Measurements from ENCODE around the gene CAMK1D.

The CAMK1D gene

DNA sequence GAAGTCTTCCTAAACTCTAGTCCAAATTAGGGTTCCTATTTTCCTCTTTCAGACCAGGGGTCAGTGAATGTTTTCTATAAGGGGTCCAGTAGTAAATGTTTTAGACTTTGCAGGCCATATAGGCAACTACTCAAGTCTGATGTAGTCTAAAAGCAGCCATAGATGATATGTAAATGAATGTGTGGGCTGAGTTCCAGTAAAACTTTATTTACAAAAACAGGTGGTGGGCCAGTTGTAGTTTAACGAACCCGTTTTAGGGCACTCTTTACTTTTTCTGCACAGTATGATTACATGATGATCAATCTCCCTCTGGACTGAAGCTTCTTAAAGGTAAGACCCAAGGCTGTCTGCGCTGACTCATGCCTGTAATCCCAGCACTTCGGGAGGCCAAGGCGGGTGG lies 243.6 kb downstream of the CAMK1D start (continued):
- TF ChIP-seq ARNTL (CRISPR knock-in tag; IDR thresholded peaks at IDR 0.05; ENCODE audit: borderline replicate concordance, low read depth) (no peak), ZFP30 (CRISPR knock-in tag; IDR thresholded peaks at IDR 0.05) (no peak), OSR1 (CRISPR knock-in tag; IDR thresholded peaks at IDR 0.05) (no peak), RARB (CRISPR knock-in tag; IDR thresholded peaks at IDR 0.05) (no peak), PPARA (CRISPR knock-in tag; IDR thresholded peaks at IDR 0.05; ENCODE audit: borderline replicate concordance) (no peak), ZNF8 (CRISPR knock-in tag; IDR thresholded peaks at IDR 0.05) (no peak)

DNA sequence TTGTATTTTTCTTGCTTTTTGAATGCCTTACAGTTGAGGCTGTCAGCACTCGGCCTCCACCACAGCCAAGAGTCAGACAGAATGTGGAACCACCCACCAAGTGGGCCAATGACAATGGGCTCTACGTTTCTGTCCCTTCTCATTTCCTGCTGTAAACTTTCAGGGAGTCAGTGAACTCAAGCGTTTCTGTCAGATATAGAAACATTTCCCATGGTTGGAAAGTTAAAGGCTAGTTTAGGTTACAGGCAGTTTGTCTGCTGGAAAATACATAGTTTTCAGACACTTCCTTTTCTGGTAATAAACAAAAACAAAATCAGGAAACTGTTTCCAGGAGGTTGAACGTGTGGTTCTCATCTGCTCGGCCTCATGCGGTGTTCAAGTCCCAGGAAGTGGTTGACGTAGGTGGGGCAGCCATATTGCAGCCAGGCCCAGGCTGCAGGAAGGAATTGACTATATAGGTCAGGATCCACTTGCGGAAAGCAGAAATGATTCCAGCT lies 245.1 kb downstream of the CAMK1D start:
- no peak for ATAC-seq

DNA sequence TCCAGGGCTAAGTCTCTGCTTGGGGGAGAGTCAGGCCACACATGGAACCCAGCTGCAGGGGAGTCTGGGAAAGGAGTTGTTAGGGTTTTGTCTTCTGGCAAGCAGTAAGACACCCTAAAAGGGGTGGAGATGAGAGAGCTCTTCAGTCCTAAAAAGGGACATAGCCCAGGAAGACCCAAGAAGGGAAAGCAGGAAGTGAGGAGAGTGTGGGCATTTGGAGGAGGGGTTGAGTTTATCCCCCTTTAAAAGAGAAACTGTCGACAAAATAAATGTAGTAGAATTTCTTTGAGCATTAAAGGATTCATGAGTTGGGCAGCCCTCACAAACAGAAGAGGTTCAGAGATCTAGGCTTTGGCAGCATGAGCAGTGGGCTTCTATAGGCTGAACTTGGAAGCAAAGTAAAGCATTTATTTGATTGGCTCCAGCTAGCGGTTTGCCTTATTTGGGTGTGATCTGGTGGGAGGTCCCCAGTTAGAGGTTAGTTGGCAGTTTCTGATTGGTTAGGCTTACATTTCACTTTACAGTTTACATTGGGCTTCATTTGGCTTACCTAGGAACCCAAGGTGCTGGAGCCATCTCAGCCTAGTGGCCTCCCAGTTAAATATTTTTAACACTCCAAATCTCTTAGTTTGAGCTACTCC lies 246.7 kb downstream of the CAMK1D start:
- no peak for TF ChIP-seq ZFP30 (CRISPR knock-in tag; IDR thresholded peaks at IDR 0.05)
- TF ChIP-seq, protein P1, sequence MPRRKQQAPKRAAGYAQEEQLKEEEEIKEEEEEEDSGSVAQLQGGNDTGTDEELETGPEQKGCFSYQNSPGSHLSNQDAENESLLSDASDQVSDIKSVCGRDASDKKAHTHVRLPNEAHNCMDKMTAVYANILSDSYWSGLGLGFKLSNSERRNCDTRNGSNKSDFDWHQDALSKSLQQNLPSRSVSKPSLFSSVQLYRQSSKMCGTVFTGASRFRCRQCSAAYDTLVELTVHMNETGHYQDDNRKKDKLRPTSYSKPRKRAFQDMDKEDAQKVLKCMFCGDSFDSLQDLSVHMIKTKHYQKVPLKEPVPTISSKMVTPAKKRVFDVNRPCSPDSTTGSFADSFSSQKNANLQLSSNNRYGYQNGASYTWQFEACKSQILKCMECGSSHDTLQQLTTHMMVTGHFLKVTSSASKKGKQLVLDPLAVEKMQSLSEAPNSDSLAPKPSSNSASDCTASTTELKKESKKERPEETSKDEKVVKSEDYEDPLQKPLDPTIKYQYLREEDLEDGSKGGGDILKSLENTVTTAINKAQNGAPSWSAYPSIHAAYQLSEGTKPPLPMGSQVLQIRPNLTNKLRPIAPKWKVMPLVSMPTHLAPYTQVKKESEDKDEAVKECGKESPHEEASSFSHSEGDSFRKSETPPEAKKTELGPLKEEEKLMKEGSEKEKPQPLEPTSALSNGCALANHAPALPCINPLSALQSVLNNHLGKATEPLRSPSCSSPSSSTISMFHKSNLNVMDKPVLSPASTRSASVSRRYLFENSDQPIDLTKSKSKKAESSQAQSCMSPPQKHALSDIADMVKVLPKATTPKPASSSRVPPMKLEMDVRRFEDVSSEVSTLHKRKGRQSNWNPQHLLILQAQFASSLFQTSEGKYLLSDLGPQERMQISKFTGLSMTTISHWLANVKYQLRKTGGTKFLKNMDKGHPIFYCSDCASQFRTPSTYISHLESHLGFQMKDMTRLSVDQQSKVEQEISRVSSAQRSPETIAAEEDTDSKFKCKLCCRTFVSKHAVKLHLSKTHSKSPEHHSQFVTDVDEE (CRISPR knock-in tag; IDR thresholded peaks at IDR 0.05), result no peak
- TF ChIP-seq RARB (CRISPR knock-in tag; IDR thresholded peaks at IDR 0.05), result no peak
- TF ChIP-seq, protein P2, sequence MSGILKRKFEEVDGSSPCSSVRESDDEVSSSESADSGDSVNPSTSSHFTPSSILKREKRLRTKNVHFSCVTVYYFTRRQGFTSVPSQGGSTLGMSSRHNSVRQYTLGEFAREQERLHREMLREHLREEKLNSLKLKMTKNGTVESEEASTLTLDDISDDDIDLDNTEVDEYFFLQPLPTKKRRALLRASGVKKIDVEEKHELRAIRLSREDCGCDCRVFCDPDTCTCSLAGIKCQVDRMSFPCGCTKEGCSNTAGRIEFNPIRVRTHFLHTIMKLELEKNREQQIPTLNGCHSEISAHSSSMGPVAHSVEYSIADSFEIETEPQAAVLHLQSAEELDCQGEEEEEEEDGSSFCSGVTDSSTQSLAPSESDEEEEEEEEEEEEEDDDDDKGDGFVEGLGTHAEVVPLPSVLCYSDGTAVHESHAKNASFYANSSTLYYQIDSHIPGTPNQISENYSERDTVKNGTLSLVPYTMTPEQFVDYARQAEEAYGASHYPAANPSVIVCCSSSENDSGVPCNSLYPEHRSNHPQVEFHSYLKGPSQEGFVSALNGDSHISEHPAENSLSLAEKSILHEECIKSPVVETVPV (CRISPR knock-in tag; IDR thresholded peaks at IDR 0.05), result no peak
- no peak for TF ChIP-seq TCF4 (CRISPR knock-in tag; IDR thresholded peaks at IDR 0.05; ENCODE audit: borderline replicate concordance)
- TF ChIP-seq ZNF8 (CRISPR knock-in tag; IDR thresholded peaks at IDR 0.05), result no peak
- TF ChIP-seq ZFP3 (CRISPR knock-in tag; IDR thresholded peaks at IDR 0.05), result no peak
- no peak for TF ChIP-seq TOX (CRISPR knock-in tag; IDR thresholded peaks at IDR 0.05; ENCODE audit: borderline replicate concordance)
- TF ChIP-seq ISL1 (CRISPR knock-in tag; IDR thresholded peaks at IDR 0.05), result no peak
- no peak for TF ChIP-seq PPARA (CRISPR knock-in tag; IDR thresholded peaks at IDR 0.05; ENCODE audit: borderline replicate concordance)
- no peak for TF ChIP-seq ZNF70 (CRISPR knock-in tag; IDR thresholded peaks at IDR 0.05)
- TF ChIP-seq, protein P3, sequence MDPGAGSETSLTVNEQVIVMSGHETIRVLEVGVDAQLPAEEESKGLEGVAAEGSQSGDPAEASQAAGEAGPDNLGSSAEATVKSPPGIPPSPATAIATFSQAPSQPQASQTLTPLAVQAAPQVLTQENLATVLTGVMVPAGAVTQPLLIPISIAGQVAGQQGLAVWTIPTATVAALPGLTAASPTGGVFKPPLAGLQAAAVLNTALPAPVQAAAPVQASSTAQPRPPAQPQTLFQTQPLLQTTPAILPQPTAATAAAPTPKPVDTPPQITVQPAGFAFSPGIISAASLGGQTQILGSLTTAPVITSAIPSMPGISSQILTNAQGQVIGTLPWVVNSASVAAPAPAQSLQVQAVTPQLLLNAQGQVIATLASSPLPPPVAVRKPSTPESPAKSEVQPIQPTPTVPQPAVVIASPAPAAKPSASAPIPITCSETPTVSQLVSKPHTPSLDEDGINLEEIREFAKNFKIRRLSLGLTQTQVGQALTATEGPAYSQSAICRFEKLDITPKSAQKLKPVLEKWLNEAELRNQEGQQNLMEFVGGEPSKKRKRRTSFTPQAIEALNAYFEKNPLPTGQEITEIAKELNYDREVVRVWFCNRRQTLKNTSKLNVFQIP (CRISPR knock-in tag; IDR thresholded peaks at IDR 0.05; ENCODE audit: borderline replicate concordance, low read depth), result no peak
- TF ChIP-seq ZC3H10 (CRISPR knock-in tag; IDR thresholded peaks at IDR 0.05), result no peak
- no peak for TF ChIP-seq ZNF565 (CRISPR knock-in tag; conservative IDR thresholded peaks at IDR 0.05; ENCODE audit: low read depth)
- no peak for TF ChIP-seq ESRRG (CRISPR knock-in tag; IDR thresholded peaks at IDR 0.05)
- no peak for TF ChIP-seq ARNTL (CRISPR knock-in tag; IDR thresholded peaks at IDR 0.05; ENCODE audit: borderline replicate concordance, low read depth)
- TF ChIP-seq SNAI2 (CRISPR knock-in tag; IDR thresholded peaks at IDR 0.05), result no peak
- TF ChIP-seq, protein P4, sequence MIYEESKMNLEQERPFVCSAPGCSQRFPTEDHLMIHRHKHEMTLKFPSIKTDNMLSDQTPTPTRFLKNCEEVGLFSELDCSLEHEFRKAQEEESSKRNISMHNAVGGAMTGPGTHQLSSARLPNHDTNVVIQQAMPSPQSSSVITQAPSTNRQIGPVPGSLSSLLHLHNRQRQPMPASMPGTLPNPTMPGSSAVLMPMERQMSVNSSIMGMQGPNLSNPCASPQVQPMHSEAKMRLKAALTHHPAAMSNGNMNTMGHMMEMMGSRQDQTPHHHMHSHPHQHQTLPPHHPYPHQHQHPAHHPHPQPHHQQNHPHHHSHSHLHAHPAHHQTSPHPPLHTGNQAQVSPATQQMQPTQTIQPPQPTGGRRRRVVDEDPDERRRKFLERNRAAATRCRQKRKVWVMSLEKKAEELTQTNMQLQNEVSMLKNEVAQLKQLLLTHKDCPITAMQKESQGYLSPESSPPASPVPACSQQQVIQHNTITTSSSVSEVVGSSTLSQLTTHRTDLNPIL (CRISPR knock-in tag; IDR thresholded peaks at IDR 0.05; ENCODE audit: low read depth), result no peak
- no peak for TF ChIP-seq CSDC2 (CRISPR knock-in tag; IDR thresholded peaks at IDR 0.05)
- ATAC-seq, result no peak

More for the DNA sequence above, 245.1 kb downstream of the CAMK1D start:
- TF ChIP-seq RARB (CRISPR knock-in tag; IDR thresholded peaks at IDR 0.05), result no peak
- no peak for TF ChIP-seq OSR1 (CRISPR knock-in tag; IDR thresholded peaks at IDR 0.05)
- no peak for TF ChIP-seq SNAI2 (CRISPR knock-in tag; IDR thresholded peaks at IDR 0.05)

DNA sequence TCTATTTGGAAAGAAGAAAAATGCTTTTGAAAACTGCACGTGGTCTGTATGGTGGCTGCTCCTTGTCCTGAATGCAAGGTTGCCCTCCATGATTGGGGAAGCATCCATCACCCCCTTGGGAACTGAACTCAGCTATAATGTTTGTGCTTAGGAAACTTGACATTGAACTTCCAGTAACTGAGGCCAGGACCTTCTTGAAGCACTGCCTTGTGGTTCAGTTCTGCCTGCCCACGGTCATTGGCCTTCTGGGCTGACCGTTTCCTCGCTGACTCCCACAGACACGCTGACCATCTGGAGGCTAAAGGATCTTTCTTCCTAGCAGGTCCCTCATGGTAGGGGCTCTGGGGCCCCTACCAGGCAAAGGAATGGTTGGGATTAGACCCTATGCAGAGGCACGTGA lies 247.8 kb downstream of the CAMK1D start:
- ATAC-seq, result no peak
- TF ChIP-seq TOX (CRISPR knock-in tag; IDR thresholded peaks at IDR 0.05; ENCODE audit: borderline replicate concordance) (no peak), ZFP3 (CRISPR knock-in tag; IDR thresholded peaks at IDR 0.05) (no peak), RARB (CRISPR knock-in tag; IDR thresholded peaks at IDR 0.05) (no peak), BACH2 (CRISPR knock-in tag; IDR thresholded peaks at IDR 0.05; ENCODE audit: borderline replicate concordance) (no peak), ARNTL (CRISPR knock-in tag; IDR thresholded peaks at IDR 0.05; ENCODE audit: borderline replicate concordance, low read depth) (no peak), ESRRG (CRISPR knock-in tag; IDR thresholded peaks at IDR 0.05) (no peak), CSDC2 (CRISPR knock-in tag; IDR thresholded peaks at IDR 0.05) (no peak), ZC3H10 (CRISPR knock-in tag; IDR thresholded peaks at IDR 0.05) (no peak), TCF4 (CRISPR knock-in tag; IDR thresholded peaks at IDR 0.05; ENCODE audit: borderline replicate concordance) (no peak), OSR1 (CRISPR knock-in tag; IDR thresholded peaks at IDR 0.05) (no peak), ZNF70 (CRISPR knock-in tag; IDR thresholded peaks at IDR 0.05) (no peak), PPARA (CRISPR knock-in tag; IDR thresholded peaks at IDR 0.05; ENCODE audit: borderline replicate concordance) (no peak), GLIS3 (CRISPR knock-in tag; IDR thresholded peaks at IDR 0.05) (no peak), ZNF8 (CRISPR knock-in tag; IDR thresholded peaks at IDR 0.05) (no peak), SNAI2 (CRISPR knock-in tag; IDR thresholded peaks at IDR 0.05) (no peak)
- TF ChIP-seq, protein P1 (CRISPR knock-in tag; IDR thresholded peaks at IDR 0.05), result no peak
- TF ChIP-seq, protein P4 (CRISPR knock-in tag; IDR thresholded peaks at IDR 0.05; ENCODE audit: low read depth), result no peak

Measured in SK-N-SH treated with all-trans-retinoic acid at 6 μM for 48 hours (cell line).